ENCODE data around the gene SRGAP1. TPM values are rescaled to one million over a fixed set of nuclear protein-coding genes. Genes with fewer than 3 reads are reported as not detected.

The SRGAP1 gene
- total and polyA plus RNA-seq, 8 donors = 9.6 to 15.6 (median 11.7) TPM

DNA sequence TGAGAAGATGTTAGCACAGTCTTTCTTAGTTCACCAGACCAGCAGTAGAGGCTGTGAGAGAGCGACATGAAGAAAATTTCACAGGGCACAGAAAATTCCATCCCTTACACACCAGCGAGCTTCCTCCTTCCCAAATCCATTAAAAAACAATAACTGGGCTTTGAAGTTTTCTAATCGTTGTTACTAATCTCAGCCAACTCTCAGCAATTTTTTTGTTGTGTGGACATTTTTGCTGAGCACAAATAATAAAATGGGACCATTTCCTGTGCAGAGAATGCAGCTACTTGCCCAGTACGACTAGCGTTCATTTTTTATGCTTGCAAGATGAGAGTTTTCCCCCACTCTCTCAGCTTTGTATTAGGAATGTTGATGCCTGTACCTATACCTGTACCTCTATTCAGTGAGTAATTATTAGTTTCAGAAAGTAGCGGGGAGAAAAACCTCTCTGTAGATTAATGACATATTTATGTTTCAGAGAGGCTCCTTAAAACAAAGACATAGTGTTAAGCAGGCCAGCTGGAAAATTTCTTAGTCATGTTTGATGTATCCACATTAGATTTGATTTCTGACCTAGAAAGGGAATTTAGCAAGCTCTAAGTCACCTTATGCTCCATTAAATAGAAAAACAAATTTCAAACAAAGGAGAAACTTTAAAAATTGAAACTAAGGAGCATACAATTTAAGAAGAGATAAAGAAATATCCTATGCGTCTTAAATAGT, 146.5 kb downstream of the SRGAP1 start:
- DNase-seq (peak in 2 of 4 donors; percentile 24 to 39), ATAC-seq (no peak)
- intact Hi-C loops (cut with DNase I) = no loop called here
- no peak overlapping the region for H3K4me3 ChIP-seq
- no peaks in the 10 kb centered on the region for H3K9me3 ChIP-seq
- TF ChIP-seq, protein P1, sequence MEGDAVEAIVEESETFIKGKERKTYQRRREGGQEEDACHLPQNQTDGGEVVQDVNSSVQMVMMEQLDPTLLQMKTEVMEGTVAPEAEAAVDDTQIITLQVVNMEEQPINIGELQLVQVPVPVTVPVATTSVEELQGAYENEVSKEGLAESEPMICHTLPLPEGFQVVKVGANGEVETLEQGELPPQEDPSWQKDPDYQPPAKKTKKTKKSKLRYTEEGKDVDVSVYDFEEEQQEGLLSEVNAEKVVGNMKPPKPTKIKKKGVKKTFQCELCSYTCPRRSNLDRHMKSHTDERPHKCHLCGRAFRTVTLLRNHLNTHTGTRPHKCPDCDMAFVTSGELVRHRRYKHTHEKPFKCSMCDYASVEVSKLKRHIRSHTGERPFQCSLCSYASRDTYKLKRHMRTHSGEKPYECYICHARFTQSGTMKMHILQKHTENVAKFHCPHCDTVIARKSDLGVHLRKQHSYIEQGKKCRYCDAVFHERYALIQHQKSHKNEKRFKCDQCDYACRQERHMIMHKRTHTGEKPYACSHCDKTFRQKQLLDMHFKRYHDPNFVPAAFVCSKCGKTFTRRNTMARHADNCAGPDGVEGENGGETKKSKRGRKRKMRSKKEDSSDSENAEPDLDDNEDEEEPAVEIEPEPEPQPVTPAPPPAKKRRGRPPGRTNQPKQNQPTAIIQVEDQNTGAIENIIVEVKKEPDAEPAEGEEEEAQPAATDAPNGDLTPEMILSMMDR (IDR thresholded peaks at IDR 0.05) = no peak
- H3K4me1 ChIP-seq = no peaks in the 10 kb centered on the region
- peak overlapping the region in 1 of 2 donors; percentile 31 for H3K27ac ChIP-seq
- no peaks in the 10 kb centered on the region for H3K27me3 ChIP-seq
- no peaks in the 10 kb centered on the region for H3K36me3 ChIP-seq

DNA sequence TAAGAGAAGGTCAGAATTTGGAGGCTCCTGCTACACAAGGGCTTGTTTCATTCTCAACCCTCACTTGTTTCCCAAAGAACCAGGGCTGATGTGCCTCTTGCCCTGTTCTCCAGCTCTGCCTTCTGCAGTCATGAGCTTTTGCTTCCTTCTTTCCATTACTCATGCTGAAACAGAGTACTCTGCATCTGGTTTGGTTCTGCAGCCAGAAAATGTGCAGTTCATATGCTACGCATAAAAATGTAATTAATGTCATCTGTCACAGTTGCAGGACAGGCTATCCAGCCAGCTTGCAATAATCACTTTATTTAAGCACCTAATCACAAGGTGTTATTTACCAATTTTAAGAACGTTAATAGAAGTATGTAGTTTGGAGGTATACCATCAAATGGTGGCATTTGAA, 150.2 kb downstream of the SRGAP1 start:
- intact Hi-C loops (cut with DNase I) = no loop called here
- Histone ChIP-seq H3K4me1 (no peaks in the 10 kb centered on the region), H3K36me3 (no peaks in the 10 kb centered on the region), H3K27ac (no peak overlapping the region), H3K27me3 (no peaks in the 10 kb centered on the region), H3K9me3 (no peaks in the 10 kb centered on the region), H3K4me3 (no peak overlapping the region)
- TF ChIP-seq, protein P1 (IDR thresholded peaks at IDR 0.05) = no peak
- ATAC-seq (no peak), DNase-seq (no peak)

GRCh38 chr12:63995512-63995911, 151.0 kb downstream of the SRGAP1 start:
- intact Hi-C loops (cut with DNase I) = no loop called here

GRCh38 chr12:63996556-63996955, 152.1 kb downstream of the SRGAP1 start:
- no peaks in the 10 kb centered on the region for H3K27me3 ChIP-seq
- intact Hi-C loops (cut with DNase I) = no loop called here
- TF ChIP-seq, protein P1 (IDR thresholded peaks at IDR 0.05) = no peak
- H3K4me1 ChIP-seq = no peaks in the 10 kb centered on the region
- no peak for ATAC-seq
- no peaks in the 10 kb centered on the region for H3K9me3 ChIP-seq
- H3K27ac ChIP-seq = no peak overlapping the region
- no peaks in the 10 kb centered on the region for H3K36me3 ChIP-seq
- H3K4me3 ChIP-seq = no peak overlapping the region
- no peak for DNase-seq

More at GRCh38 chr12:63995512-63995911, 151.0 kb downstream of the SRGAP1 start:
- TF ChIP-seq, protein P1 (IDR thresholded peaks at IDR 0.05) = no peak
- Histone ChIP-seq H3K27ac (no peak overlapping the region), H3K4me3 (no peak overlapping the region), H3K27me3 (no peaks in the 10 kb centered on the region), H3K9me3 (no peaks in the 10 kb centered on the region), H3K36me3 (no peaks in the 10 kb centered on the region), H3K4me1 (no peaks in the 10 kb centered on the region)
- DNase-seq = no peak
- no peak for ATAC-seq

DNA sequence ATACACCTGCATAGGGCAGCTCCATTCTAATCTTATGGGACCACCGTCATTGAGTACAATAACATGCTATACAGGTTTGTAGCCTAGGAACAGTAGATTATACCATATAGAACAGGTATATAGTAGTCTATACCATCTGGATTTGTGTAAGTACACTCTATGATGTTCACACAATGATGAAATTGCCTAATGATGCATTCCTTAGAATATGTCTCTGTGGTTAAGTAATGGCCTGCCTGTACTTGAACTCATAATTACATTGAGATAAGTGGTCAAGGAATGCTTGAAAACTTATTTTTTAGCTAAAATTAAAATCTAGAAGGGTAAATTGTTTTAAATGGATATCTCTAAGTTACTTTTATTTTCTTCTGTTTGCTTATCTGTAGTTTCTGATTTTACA, 152.7 kb downstream of the SRGAP1 start:
- DNase-seq (no peak), ATAC-seq (no peak)
- Histone ChIP-seq H3K36me3 (no peaks in the 10 kb centered on the region), H3K9me3 (no peaks in the 10 kb centered on the region), H3K4me1 (no peaks in the 10 kb centered on the region), H3K27ac (no peak overlapping the region), H3K27me3 (no peaks in the 10 kb centered on the region), H3K4me3 (no peak overlapping the region)
- TF ChIP-seq, protein P1 (IDR thresholded peaks at IDR 0.05) = no peak
- intact Hi-C loops (cut with DNase I) = no loop called here
